ENCODE results near the gene DLGAP1.

DLGAP1 gene

DNA sequence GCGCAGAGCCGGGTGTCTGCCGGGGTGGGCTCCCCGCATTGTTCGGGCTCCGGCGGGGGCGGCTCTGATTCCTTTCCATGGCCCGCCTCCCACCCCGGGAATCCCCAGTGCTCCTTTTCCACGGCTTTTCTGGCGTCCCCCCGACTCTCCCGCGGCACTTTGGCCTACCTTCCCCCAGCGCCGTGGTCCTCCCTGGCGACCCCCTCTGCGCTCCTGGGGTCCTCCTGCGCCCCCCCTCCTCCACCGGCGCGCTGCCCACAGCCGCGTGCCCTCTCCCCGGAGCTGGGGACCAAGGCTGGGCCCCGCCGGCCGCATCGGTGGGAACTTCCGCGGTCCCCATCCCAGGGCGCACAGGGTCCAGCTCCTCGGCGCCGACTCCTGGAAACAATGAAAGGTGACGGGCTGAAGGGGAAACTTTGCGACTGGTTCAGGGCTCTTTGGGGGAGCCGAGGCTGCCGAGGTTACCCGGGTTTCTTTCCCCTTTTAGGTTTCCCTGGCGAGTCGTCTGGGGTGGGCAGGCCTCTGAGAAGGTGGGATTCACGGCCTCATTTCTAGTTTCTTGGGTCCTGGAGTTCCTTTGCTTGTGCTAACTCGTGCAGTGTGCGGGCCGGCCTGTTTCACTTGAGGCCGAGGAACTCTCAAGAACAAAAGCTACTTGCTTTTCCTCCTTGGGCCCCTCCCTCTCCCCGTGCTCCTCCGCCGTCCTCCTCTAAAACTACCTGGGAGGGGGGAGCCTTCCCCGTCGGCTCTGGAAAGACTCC is 1002.9 kb downstream of the DLGAP1 start:
- peak in 1 of 2 donors; percentile 17 for DNase-seq (ENCODE audit: low read depth in 2 of 2)

DNA sequence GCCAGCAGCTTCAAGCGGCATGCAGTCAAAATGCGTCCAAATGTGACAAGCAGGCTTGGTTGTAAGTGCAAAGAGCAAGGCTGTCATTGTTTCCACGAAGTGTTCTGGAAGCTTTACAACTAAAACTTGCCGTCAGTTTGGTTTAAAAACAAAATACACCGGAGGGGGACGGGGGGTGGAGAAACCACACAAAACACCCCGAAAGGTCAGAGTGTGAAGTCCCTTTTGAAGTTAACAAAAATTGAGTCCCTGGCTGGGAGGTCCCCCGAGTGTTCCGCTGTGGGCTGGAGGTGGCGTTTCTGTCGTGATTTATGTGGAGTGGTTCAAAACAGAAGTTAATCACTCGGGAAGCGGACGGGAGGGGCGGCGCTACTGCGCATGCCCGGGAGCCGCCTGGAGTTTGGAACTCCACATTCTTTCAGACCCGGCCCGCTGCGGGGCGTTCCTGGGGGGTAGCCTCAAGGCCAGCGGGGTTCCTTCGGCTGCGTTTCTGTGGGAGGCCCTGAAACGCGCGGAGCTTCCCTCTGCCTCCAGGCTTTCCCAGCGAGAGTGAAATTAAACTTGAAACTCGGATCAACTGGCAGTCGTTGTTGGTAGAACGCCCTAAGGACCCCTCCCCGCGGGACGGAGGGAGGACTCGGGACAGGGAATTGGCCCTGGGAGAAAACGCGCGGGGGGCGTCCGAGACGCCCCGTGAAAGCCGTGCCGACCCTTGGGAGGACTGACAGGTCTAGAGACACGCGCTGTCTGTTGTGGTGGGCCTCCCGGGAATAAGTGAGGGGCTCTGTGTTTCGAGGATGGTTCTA is 1003.7 kb downstream of the DLGAP1 start:
- DNase-seq (ENCODE audit: low read depth in 2 of 2), result peak; percentile 69 to 76

DNA sequence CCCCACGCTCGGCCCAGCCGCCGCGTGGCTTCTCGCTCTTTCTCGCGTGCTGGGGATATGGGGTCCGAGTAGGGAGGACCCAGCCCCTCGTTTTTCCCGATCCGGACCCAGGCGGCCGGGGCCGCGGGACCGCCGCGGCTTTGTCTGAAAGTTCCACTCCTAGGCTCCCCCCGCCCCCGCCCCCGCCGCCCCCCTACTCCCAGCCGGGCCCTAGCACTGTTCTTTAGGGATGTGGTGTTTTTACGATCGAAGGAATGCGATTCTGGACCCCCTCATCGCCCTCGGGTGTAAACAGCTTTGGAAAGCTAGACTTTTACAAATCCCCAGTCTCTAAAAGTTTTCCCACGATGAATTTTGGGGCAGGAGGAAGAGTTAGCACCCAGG is 1004.3 kb downstream of the DLGAP1 start:
- DNase-seq (ENCODE audit: low read depth in 2 of 2), result no peak

DNA sequence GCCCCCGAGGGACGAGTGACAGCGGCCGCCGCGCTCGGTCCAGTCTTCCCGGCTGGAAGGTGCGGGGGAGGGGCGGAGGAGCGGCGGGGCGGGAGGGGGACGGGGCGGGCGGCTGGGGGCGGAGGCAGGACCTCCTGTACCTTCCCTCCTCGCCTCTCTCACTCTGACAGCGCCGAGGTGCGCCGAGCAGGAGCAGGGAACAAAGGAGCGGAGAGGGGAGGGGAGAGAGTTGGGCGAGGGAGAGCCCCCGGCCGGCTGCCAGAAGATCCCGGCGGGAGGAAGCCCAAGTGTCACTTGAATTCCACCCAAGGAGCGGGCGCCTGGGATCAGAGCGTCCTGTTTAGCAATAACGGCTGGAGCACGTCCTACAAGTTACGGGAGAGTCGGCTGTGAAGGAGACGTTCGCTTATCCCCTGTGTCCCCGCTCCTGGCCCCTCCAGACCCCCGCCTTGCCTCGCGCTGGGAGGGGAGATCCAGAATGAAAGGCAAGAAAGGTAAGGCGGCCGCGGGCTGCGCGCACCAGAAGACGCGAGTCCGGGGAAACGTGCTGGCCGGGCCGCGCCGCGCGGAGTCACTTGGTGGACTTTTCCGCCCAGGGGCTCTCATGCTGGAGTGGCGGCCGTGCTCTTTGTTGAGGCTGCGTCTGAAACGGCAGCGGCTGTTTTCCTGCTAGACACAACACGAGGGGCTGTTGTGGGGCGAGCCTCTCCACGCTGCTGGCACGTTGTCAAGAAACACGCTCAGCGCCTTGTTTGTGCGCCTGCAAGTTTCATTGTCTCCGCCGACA is 1004.9 kb downstream of the DLGAP1 start, which contains the start of gene TGIF1:
TSS of gene TGIF1 (plus strand) at position 161 of the 787 bp plus-strand sequence. CDS start at position 479, 318 bp downstream.
- DNase-seq (ENCODE audit: low read depth in 2 of 2), result peak in 1 of 2 donors; percentile 33

DNA sequence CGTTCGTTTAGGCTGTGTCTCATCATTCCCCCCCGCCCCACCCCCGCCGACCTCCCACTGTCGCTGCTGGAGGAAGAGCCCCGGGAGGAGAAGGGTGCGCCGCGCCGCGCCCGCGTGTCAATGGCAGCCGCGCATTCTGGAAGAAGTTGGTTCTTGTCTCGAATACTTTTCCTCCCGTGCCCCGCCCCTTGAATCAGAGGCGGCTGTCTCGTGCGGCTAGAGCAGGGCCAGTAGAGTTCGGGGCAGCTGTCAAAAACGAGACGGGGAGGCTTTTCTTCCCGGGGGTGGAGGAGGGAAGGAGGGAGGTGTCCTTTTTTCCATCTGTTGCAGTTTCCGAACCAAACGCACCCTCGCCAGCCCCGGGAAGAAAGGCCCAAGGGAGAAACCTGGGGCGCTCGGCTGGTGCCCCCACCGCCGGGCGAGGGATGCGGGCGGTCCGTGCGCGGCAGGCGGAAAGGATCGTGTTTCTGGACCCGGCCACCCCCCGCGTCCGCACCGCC is 1005.5 kb downstream of the DLGAP1 start:
- peak in 1 of 2 donors; percentile 56 for DNase-seq (ENCODE audit: low read depth in 2 of 2)

DNA sequence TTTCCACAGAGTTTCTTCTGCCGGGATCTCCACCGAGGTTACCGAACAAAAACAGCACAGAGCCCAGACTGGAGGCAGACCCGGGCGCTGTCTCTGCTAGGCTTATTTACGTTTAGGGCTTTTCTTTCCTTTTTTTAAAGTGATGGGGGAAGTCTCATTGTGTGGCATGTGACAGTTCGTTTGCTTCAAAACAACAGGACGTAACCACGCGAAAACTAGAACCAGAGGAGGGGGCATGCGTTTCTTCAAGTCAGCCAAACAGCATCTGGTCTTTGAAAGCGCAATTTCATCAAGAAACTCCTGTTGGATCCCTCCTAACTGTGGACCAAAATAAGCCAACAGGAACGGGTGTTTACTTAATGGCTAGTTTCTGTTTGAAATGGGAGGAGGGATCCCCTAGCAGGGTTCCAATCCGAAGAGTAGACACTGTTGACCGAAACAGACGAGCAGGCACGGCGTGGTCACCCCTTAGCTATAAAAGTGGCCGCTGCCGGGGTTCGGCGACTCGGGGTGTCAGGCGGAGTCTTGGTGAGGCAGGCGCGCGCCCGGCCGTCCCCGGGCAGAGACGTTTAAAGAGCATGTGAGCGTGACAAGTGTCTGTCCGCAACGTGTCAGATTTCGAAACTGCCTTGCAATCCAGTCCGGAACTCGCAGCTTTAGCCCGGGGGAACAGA is 1006.1 kb downstream of the DLGAP1 start:
- DNase-seq (ENCODE audit: low read depth in 2 of 2), result peak in 1 of 2 donors; percentile 50

DNA sequence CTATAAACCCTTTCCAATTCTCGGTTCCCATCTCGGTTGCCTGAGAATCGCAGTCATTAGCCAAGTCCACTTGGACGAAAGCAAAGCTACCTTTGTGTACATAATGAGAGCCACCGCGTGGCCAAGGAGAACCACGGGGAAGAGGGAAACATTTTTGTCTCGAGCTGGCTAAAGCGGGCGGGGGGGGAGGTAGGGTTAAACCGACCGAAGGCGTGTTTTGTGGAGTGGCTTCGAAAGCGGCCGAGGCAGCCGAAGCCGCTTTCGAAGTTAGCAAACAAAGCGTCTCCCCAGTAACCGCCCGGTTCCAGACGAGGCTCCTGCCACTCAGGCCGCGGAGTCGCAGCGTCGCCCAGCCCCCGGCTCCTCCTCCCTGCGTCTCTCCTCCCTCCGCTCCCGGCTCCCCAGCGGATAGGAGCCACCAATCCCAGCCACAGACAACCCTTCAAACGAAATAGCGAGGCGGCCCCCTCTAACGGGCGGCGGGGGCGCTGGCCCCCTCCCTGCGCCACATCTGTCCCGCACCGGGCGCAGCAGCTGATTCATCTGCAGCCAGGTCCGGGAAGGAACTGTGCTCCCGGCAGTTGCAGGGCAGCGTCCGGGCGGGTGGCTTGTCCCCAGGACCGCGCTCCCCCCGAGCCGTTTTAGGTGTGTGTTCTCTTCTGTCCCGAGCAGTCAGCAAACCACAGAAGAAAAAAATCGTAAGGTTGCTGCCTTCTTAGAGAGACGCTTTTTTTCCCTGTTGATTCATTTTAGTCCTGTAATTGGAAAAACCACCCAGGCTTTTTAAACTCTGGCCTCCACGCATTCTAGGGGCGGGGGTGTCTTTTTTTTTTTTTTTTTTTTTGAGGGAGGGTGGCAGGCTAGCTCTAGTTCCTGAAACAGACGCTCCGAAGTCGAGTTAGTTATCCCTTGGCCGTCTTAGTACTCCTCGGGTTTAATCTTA is 1006.9 kb downstream of the DLGAP1 start:
- DNase-seq (ENCODE audit: low read depth in 2 of 2), result peak; percentile 43 to 66

DNA sequence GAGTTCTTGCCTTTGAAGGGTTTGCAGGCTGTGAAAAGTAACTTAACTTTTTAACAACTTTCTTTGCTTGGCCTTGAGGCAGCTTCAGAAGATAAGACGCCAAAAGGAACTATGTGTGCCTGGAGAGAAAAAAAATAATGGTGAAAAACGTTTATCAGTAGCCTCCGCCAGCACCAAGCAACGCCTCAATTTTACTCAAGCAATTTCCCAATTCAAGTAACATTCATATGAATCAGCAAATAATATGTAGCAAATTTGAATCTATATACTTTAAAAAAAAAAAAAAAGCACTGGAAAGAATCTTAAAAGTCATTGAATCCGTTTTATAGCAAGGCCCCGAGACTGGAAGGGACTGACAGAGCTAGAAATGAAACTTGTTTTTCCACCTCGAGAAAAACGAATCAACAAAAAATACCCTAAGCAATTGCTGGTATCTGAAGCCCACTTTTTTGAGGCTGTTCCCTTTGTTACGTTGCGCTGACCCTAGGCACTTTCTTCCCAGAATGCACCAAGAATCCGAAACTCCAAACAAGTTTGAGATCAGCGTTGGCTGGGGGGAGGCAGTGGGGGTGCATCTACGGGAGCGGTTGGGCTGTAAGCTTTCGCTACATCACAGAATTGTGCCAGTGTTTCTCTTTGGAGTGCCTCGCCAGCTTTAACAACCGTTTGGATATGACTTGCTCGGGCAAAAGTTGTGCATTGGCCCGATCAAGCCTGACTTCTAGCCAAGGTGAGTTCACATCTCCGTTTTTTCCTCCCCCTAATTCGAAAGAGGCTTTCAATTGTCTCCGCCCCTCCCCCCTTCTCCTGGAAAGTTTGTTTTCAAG is 1007.8 kb downstream of the DLGAP1 start:
- no peak for DNase-seq (ENCODE audit: low read depth in 2 of 2)

All from stimulated activated CD4-positive, alpha-beta T cell treated with anti-CD3 and anti-CD28 coated beads, Interleukin-1b, Interleukin-23, amount 100 ng/mL, for 1 hour (primary cell).